ENCODE measurements around the gene COBL. TPM values are rescaled to one million over a fixed set of nuclear protein-coding genes. Genes with fewer than 3 reads are reported as not detected.
A peak's percentile ranks its signal among the peaks of the same experiment; 100 is the strongest.

COBL gene
- total RNA-seq, 1 donor from 2014 or later = 25.7 TPM

DNA sequence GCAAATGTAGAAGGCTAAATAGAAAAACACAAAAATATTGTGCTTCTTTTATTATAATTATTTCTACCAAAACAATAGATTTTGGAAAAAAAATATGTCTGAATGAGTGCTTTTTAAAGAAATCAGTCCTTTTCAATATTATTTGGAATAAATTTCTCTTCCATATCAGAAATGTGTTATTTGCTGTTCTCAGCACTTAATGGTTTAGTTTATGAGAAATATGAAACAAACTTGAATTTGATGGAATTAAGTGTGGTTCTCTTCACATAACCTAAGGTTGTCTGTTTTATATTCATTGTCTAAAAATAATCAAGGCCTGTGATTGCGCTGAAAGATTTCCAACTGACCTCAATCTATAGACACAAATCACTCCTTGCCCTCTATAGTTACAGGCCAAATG is 203.0 kb downstream of the COBL start:
- Mint-ChIP-seq H3K4me1 (ENCODE audit: unreplicated experiment) (no peaks in the 10 kb centered on the region), H3K27ac (no peak overlapping the region), H3K27me3 (no peaks in the 10 kb centered on the region), H3K4me3 (no peak overlapping the region), H3K36me3 (no peaks in the 10 kb centered on the region), H3K9me3 (no peaks in the 10 kb centered on the region)
- TF ChIP-seq, protein P1, sequence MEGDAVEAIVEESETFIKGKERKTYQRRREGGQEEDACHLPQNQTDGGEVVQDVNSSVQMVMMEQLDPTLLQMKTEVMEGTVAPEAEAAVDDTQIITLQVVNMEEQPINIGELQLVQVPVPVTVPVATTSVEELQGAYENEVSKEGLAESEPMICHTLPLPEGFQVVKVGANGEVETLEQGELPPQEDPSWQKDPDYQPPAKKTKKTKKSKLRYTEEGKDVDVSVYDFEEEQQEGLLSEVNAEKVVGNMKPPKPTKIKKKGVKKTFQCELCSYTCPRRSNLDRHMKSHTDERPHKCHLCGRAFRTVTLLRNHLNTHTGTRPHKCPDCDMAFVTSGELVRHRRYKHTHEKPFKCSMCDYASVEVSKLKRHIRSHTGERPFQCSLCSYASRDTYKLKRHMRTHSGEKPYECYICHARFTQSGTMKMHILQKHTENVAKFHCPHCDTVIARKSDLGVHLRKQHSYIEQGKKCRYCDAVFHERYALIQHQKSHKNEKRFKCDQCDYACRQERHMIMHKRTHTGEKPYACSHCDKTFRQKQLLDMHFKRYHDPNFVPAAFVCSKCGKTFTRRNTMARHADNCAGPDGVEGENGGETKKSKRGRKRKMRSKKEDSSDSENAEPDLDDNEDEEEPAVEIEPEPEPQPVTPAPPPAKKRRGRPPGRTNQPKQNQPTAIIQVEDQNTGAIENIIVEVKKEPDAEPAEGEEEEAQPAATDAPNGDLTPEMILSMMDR (conservative IDR thresholded peaks at IDR 0.05) = no peak
- no peak for DNase-seq (ENCODE audit: extremely low spot score, unreplicated experiment)

- Mint-ChIP-seq H3K27ac (no peak overlapping the region), H3K9me3 (no peaks in the 10 kb centered on the region), H3K27me3 (no peaks in the 10 kb centered on the region), H3K36me3 (no peaks in the 10 kb centered on the region), H3K4me1 (ENCODE audit: unreplicated experiment) (no peaks in the 10 kb centered on the region), H3K4me3 (no peak overlapping the region)
- DNase-seq (ENCODE audit: extremely low spot score, unreplicated experiment) = no peak
- TF ChIP-seq, protein P1 (conservative IDR thresholded peaks at IDR 0.05) = no peak
Observed at GRCh38 chr7:51111241-51111940, 205.2 kb downstream of the COBL start.

- Mint-ChIP-seq H3K36me3 (no peaks in the 10 kb centered on the region), H3K4me1 (ENCODE audit: unreplicated experiment) (no peaks in the 10 kb centered on the region), H3K27me3 (no peaks in the 10 kb centered on the region), H3K27ac (peak overlapping the region; percentile 34), H3K4me3 (no peak overlapping the region), H3K9me3 (no peaks in the 10 kb centered on the region)
- TF ChIP-seq, protein P1 (conservative IDR thresholded peaks at IDR 0.05) = no peak
- no peak for DNase-seq (ENCODE audit: extremely low spot score, unreplicated experiment)
Observed at GRCh38 chr7:51108134-51108533, 208.5 kb downstream of the COBL start.

GRCh38 chr7:51104278-51104677 is 212.3 kb downstream of the COBL start:
- Mint-ChIP-seq H3K9me3 (no peaks in the 10 kb centered on the region), H3K4me3 (no peak overlapping the region), H3K27ac (no peak overlapping the region), H3K27me3 (no peaks in the 10 kb centered on the region), H3K36me3 (no peaks in the 10 kb centered on the region), H3K4me1 (ENCODE audit: unreplicated experiment) (no peaks in the 10 kb centered on the region)
- DNase-seq (ENCODE audit: extremely low spot score, unreplicated experiment) = no peak
- TF ChIP-seq, protein P1 (conservative IDR thresholded peaks at IDR 0.05) = no peak

DNA sequence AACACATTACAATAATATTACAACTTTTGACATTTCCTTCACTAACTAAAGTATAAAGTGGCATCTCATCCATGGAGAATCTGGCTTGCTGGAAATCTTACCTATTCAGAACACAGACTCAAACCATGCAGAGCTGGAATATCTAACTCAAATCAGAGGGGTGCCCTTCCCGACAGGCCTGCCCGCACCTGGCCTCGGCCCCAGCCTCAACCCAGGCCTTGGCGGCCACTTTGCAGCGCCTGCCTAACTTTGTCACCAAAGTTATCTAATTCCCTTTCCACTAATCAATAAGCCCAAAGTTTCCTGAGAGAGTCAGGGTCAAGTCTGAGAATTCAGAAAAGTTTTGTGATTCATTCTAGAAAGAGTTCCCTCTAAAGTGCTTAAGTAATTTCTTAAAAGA is 212.9 kb downstream of the COBL start:
- Mint-ChIP-seq H3K4me1 (ENCODE audit: unreplicated experiment) (no peaks in the 10 kb centered on the region), H3K4me3 (no peak overlapping the region), H3K9me3 (no peaks in the 10 kb centered on the region)

More for the DNA sequence above, 212.9 kb downstream of the COBL start:
- TF ChIP-seq, protein P1 (conservative IDR thresholded peaks at IDR 0.05) = no peak
- H3K27me3 Mint-ChIP-seq = no peaks in the 10 kb centered on the region
- H3K36me3 Mint-ChIP-seq = peaks cover 2% of the 10 kb centered on the region
- no peak for DNase-seq (ENCODE audit: extremely low spot score, unreplicated experiment)
- H3K27ac Mint-ChIP-seq = no peak overlapping the region

Data from type B pancreatic cell (in vitro differentiated cells).